ENCODE measurements around the gene C17orf113. TPM values are rescaled to one million over a fixed set of nuclear protein-coding genes. Genes with fewer than 3 reads are reported as not detected.

Gene C17orf113
- total RNA-seq, 1 experiment from 2014 or later, result 2.3 TPM

GRCh38 chr17:42098730-42099399, 48.5 kb upstream of the C17orf113 start:
- RAD21 ChIA-PET (ENCODE audit: low non-redundant PET in 1 of 2, low total read pairs in 2 of 2, uncharacterized antibody in 2 of 2, unreplicated experiment in 2 of 2), result no interaction called here
- ATAC-seq, result no peak
- no TSS peak for BruUV-seq (replicated peaks)
- no peaks in the 10 kb centered on the region for H4K20me1 ChIP-seq (ENCODE audit: insufficient read depth)
- no peaks in the 10 kb centered on the region for H3K36me3 ChIP-seq (ENCODE audit: control insufficient read depth in 1 of 2, insufficient read depth in 2 of 2, low read length in 2 of 2)
- H3K27ac ChIP-seq (ENCODE audit: low read depth, low read length), result no peak overlapping the region
- CTCF ChIA-PET, result interaction anchor here (0.8 kb wide), 1 partner anchor 31 kb away, joined by 3 read pairs; no protein-coding TSS in a partner anchor
- no peak overlapping the region for H2AFZ ChIP-seq (ENCODE audit: low read depth, low read length, poor library complexity, severe bottlenecking)
- intact Hi-C loops (cut with micrococcal nuclease), result no loop called here
- H3K9ac ChIP-seq (ENCODE audit: low read length), result no peak overlapping the region
- TF ChIP-seq, protein P1, sequence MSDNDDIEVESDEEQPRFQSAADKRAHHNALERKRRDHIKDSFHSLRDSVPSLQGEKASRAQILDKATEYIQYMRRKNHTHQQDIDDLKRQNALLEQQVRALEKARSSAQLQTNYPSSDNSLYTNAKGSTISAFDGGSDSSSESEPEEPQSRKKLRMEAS (IDR thresholded peaks at IDR 0.05), result no peak
- TF ChIP-seq, protein P2, sequence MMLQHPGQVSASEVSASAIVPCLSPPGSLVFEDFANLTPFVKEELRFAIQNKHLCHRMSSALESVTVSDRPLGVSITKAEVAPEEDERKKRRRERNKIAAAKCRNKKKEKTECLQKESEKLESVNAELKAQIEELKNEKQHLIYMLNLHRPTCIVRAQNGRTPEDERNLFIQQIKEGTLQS (IDR thresholded peaks at IDR 0.05), result no peak
- TF ChIP-seq CBX3 (IDR thresholded peaks at IDR 0.05; ENCODE audit: low read depth) (no peak), ZFX (IDR thresholded peaks at IDR 0.05) (no peak), POLR2AphosphoS5 (IDR thresholded peaks at IDR 0.05; ENCODE audit: low read depth, low read length) (no peak), POLR2A (IDR thresholded peaks at IDR 0.05; ENCODE audit: borderline replicate concordance, extremely low read depth, insufficient read depth, insufficient read length) (no peak), YY1 (IDR thresholded peaks at IDR 0.05; ENCODE audit: extremely low read depth, insufficient replicate concordance, low read depth, low read length) (no peak), ZNF274 (IDR thresholded peaks at IDR 0.05; ENCODE audit: low read depth, low read length) (no peak), JUND (IDR thresholded peaks at IDR 0.05) (no peak), RAD21 (IDR thresholded peaks at IDR 0.05; ENCODE audit: low read depth) (no peak; the same call in 1 of the 2 replicates), CEBPB (IDR thresholded peaks at IDR 0.05; ENCODE audit: low read depth) (no peak), ELF1 (IDR thresholded peaks at IDR 0.05; ENCODE audit: borderline replicate concordance, low read depth) (no peak)
- TF ChIP-seq, protein P3, sequence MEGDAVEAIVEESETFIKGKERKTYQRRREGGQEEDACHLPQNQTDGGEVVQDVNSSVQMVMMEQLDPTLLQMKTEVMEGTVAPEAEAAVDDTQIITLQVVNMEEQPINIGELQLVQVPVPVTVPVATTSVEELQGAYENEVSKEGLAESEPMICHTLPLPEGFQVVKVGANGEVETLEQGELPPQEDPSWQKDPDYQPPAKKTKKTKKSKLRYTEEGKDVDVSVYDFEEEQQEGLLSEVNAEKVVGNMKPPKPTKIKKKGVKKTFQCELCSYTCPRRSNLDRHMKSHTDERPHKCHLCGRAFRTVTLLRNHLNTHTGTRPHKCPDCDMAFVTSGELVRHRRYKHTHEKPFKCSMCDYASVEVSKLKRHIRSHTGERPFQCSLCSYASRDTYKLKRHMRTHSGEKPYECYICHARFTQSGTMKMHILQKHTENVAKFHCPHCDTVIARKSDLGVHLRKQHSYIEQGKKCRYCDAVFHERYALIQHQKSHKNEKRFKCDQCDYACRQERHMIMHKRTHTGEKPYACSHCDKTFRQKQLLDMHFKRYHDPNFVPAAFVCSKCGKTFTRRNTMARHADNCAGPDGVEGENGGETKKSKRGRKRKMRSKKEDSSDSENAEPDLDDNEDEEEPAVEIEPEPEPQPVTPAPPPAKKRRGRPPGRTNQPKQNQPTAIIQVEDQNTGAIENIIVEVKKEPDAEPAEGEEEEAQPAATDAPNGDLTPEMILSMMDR (IDR thresholded peaks at IDR 0.05 in 2 of 3, conservative IDR thresholded peaks at IDR 0.05 in 1 of 3; ENCODE audit: borderline replicate concordance in 1 of 3, insufficient read depth in 1 of 3, low read depth in 2 of 3, low read length in 2 of 3), result no peak
- no peaks in the 10 kb centered on the region for H3K27me3 ChIP-seq (ENCODE audit: insufficient read depth, low read length)
- POLR2A ChIA-PET, result interaction anchor here (0.8 kb wide), 1 partner anchor 8 kb away, joined by 3 read pairs; no protein-coding TSS in a partner anchor
- H3K79me2 ChIP-seq (ENCODE audit: insufficient read depth, low read length), result no peaks in the 10 kb centered on the region
- H3K4me1 ChIP-seq (ENCODE audit: control insufficient read depth in 1 of 2, insufficient read depth in 2 of 2, low read length in 2 of 2), result peaks cover 0 to 8% of the 10 kb centered on the region in 2 experiments; a peak in 3 of 4 replicates
- H3K4me3 ChIP-seq (replicated peaks in 1 of 2; ENCODE audit: low read depth in 1 of 2, low read length in 2 of 2), result no peak overlapping the region
- no peak for DNase-seq (ENCODE audit: low read depth, low spot score)
- H3K9me3 ChIP-seq (ENCODE audit: control insufficient read depth in 1 of 2, insufficient read depth in 1 of 2, low read depth in 1 of 2, low read length in 2 of 2), result no peaks in the 10 kb centered on the region
- no peaks in the 10 kb centered on the region for H3K9me2 ChIP-seq (ENCODE audit: insufficient read depth)
- no peak overlapping the region for H3K4me2 ChIP-seq (ENCODE audit: low read length)

All from HCT116 (cell line).